HG02571 (cell line): ENCODE results near the gene C21orf91.
"Not testable (repeated sequence)": the region's sequence is repeated elsewhere in the genome, so short reads cannot be mapped to it uniquely, and the experiment has no call there.

ENCODE experiments used
- ATAC-seq: cut with Tn5 transposase; IDR thresholded peaks from one replicate; pipeline ENCODE4 v1.9.1; 2021; ENCODE audit warnings: mild to moderate bottlenecking, moderate library complexity; ENCODE audit not compliant: unreplicated experiment

Gene C21orf91

GRCh38 chr21:17780539-17780938, 38.6 kb downstream of the C21orf91 start:
- ATAC-seq = peak; percentile 36

DNA sequence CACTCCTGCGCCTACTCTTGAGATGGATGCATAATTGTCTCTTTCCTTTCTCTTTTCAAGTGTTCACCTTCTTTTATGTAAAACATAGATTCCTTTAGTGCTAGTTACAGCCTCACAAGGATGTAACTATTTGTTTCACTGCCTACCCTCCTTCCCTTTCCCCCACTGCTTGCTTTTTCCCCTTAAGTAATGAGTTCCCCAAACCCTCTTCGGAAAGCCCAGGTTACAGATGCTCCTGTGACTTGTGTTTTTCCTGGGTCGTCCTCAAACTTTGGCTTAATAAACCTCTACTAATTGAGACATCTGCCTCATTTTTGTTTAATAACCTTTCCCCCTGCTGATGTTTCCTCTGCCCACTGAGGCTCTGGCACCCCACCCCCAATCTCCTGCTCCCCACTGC, 39.2 kb downstream of the C21orf91 start:
- ATAC-seq = no peak

GRCh38 chr21:17779496-17779895, 39.7 kb downstream of the C21orf91 start:
- ATAC-seq = no peak

GRCh38 chr21:17777072-17777765, 41.9 kb downstream of the C21orf91 start:
- ATAC-seq = no peak

- peak; percentile 78 for ATAC-seq
Measured at GRCh38 chr21:17775431-17776126, 43.6 kb downstream of the C21orf91 start.

GRCh38 chr21:17775021-17775420, 44.1 kb downstream of the C21orf91 start:
- not testable (repeated sequence) for ATAC-seq

- no peak for ATAC-seq
Measured at GRCh38 chr21:17769447-17769845, 49.7 kb downstream of the C21orf91 start.

DNA sequence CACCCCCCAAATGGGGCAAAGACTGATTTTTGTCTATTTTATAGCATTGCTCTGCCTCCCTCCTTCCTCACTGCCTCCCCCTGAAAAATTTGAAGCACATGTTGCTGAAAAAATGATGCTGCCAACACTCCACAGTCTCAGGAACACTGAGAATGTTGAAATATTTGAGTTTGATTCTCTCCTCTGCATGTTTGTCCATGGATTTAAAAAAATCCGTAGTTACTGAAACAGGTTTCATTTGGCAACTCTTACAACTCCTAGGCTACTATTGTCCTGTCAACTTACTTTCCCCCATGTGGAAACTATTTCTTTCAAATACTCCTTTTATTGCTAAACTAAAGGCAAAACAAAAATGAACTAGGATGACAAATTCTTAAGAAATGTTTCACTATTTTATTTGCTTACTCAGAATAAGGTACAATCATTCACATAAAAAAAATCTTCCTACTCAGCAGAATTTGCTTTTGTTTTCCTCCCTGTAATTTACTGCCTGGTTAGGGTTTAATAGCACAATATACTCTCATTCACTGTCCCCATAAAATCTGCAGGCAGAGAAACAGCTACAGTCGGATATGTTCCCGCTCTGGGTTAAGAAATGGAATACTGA, 50.2 kb downstream of the C21orf91 start:
- no peak for ATAC-seq

- no peak for ATAC-seq
Measured at GRCh38 chr21:17765207-17765606, 53.9 kb downstream of the C21orf91 start.

DNA sequence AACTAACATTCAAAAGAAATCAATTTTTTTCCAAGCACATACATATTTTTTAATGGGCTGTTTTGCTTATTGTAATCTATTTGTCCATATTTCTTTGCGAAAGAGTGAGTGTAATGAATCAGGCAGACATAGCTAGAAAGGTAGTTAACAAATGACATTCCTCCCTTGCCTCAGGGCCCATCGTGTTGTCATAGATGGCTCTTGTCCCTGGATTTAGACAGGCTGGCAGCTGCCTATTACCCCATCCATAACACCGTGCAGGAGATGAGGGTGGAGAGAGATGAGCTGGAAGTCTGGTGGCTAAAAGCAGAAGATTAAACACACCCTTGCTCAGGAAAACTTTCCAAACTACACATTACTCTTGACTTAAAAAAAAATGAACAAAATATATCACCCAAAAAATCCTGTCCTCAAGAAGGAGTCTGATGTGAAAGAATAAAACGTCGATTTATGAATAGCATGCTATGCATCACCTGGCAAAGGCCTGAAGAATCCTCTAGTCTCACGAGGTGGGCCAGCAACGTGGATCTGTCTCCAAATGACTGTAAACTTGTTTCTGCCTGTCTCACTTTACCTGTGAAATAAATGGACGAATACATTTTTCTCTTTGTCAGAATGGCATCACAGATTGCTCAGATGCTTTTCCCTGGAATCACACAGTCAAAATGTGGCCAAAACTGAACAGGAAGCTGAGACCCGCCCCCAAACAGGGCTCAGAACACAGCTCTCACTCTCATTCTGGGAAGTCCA, 55.7 kb downstream of the C21orf91 start:
- no peak for ATAC-seq

GRCh38 chr21:17759511-17760178, 59.5 kb downstream of the C21orf91 start:
- no peak for ATAC-seq

GRCh38 chr21:17758683-17759082, 60.5 kb downstream of the C21orf91 start:
- no peak for ATAC-seq

- no peak for ATAC-seq
Measured at GRCh38 chr21:17757671-17758070, 61.5 kb downstream of the C21orf91 start.

- no peak for ATAC-seq
Measured at GRCh38 chr21:17753736-17754135, 65.4 kb downstream of the C21orf91 start.

DNA sequence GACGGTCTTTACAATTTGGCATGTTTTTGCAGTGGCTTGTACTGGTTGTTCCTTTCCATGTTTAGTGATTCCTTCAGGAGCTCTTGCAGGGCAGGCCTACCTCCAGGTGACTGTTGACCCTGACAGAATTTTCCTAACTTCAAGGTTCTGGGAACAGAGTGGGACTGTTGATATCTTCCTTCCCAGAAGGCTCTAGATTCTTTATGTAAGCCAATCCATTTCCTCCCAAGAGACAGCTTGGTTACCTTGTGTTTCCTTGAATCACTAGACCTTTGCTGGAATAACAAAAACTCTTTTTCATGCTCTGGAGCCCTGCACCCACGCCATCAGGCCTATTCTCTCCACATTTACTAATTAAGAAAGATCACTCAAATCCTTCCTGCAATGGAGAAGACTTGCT, 67.0 kb downstream of the C21orf91 start:
- ATAC-seq = no peak

GRCh38 chr21:17746920-17747319, 72.2 kb downstream of the C21orf91 start:
- ATAC-seq = no peak

DNA sequence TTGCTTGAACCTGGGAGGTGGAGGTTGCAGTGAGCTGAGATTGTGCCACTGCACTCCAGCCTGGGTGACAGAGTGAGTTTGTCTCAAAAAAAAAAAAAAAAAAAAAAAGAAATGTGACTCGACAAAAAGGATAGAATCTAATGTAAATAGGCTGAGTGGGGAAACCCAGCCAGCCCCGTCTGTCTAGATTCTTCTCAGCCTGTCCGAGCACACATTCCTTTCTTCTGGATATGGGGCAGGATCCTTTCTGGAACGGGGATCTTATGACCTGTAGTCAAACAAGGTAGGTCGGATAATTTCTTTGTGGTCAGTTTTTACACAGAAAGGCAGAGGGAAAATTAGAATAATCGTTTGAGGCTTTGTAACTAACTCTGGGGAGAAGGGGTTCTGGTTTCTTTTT, 74.1 kb downstream of the C21orf91 start:
- no peak for ATAC-seq

DNA sequence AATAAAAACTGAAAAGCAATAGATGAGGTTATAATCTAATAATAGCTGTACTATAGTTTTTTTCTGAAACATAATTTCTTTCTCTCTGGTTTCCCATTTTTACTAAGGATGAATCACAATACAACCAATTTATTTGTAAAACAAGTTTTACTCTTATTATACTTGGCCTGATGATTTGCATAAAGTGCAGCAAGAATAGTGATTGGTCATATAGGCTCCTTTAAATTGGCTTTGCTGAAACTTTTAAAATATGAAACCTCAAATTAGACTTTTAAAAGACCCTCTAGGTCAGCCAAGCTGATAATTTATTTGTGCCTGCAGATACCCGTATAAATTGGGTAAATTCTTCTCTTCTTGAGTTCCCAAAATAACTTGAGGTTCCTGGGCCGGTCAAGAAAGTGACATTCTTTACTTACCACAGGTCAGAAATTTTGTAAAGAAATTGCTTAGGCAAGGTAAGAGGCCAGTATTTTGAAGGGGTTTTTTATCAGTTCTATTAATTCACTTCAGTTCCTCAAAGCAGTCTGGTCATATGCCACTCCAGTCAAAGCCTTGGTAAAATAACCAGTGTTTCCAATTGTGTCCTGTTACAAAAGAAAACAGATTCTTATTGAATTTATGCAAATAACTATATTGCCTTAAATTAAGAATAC, 76.1 kb downstream of the C21orf91 start:
- ATAC-seq = no peak

GRCh38 chr21:17742181-17742580, 77.0 kb downstream of the C21orf91 start:
- no peak for ATAC-seq
